NCI-H2029 (cell line): ENCODE results near the gene CELSR3.

ENCODE experiments used
- DNase-seq: peaks from one replicate; lab custom pipeline; 2025; lab: John Stamatoyannopoulos, UW

Gene CELSR3

DNA sequence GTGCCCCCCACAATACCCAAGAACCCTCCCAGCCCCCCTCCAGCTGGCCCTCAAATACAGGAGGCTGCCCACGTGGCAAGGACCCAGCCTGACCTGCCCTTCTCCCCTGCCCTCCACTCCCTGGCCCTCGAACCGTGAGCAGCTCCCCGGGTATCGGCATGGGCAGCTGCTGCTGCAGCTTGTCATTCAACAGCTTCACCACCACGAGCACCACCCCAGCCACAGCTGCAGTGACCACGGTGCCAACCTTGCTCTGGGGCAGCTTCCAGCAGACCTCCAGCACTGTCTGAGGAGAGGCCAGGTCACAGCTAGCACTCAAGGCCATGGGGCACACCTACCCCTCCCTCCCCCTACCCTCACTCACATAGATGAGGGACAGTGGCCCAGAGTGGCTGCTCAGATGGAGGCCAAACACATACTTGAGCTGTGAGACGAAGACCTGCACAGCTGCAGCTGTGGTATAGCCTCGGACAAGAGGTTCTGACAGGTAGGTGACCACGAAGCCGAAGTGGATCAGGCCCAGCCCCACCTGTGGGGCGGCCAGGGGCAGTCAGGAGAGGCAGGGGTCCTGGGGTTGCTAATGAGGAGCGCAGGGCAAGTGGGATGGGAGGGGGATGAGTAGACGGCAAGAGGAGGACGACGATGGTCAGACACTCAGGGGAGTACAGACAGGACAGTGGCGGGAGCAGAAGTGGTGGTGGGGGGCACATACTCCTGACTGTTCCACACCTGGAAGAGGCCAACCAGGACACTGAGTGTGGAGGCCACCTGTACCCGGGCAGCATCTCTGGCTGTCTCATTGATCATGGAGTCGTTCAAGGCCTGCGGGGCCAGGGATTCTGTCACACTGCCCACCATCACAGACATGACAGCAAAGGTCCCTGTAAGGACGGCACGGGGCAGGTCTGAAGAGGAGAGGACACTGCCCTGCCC is 30.9 kb downstream of the CELSR3 start:
- DNase-seq = no peak

DNA sequence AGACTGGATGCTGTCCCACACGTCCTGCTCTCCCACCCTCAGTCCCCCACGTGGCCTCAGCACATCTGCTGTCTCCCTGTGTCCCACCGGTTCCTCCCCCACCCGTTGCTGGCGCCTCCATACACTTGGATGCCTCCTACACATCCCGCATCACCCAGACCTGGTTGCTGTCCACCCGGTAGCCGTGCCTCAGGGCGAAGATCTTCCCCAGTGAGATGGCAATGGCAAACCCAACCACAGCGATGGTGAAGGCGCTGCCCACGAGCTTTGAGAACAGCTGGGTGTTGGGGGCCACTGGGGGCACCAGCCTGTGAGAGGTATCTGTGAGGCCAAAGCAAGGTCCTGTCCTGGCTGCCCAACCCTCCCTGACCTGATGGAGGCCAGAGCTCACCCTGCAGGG is 31.9 kb downstream of the CELSR3 start:
- DNase-seq = no peak

DNA sequence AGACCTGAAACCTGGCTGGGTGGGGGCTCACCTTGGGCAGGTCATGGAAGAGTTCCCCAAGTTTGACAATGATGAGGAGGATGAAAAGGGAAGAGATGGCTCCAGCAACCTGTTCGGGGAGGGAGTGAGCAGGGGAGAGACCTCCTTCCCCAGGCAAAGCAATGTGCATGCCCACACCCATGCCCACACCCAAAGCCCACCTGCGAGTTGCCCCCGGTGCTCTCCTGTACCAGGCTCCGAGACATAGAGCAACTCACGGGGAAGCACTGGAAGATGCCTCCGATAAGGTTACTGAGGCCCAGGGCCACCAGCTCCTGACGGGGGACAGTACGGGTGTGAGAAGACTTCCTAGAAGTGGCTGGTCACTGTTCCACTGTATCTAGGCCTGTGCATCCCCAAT is 32.3 kb downstream of the CELSR3 start:
- DNase-seq = no peak

DNA sequence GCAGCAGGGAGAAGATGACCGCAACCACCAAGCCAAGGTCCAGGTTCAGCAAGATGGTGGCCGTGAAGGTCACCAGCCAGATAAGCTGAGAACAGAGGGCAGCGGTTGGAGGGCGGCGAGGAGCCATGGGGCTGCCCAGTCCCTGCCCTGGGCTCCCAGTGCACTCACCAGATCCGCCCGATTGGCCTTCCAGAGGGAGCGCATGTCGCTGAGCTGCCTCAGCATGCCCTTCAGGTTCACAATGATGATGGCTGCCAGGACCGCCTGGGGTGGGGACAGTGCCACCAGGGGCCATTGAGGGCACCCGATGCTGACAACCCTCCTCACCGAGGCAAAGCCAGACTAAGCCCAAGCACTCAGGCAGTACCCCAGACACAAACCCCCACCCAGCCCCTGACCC is 32.8 kb downstream of the CELSR3 start:
- DNase-seq = no peak

DNA sequence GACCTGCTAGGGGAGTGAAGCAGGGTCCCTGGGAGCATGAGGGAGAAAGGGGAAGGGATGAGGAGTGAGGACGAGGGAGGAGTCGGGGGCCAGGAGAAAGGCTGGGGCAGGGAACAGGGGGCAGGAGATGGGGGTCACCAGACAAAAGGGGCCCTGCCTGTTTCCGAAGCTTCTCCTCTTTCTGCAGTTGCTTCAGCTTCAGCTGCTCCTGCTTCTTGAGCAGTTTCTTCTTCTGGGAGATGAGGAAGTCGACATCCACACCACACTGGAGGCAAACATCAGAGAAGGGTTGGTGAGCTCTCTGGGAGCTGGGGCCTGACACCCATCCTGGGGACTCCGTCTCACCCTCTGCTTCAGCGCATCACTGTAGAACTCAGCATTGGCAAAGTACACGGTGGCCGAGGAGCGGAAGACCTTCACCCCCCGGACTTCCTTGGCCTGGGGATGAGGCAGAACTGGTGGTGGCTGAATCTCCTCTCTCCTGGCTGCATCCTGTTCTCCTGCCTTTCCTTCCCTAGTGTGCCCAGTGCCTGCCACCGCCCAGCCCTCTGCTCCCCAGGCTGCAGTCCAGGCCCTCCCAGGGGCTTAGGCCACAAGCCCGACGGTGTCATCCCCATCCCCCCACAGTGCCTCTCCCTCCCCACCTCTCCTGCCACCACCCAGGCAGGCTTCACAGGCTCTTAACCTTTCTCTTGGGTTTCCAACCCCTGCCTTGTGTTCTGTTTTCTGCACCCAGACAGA is 34.2 kb downstream of the CELSR3 start:
- DNase-seq = no peak

DNA sequence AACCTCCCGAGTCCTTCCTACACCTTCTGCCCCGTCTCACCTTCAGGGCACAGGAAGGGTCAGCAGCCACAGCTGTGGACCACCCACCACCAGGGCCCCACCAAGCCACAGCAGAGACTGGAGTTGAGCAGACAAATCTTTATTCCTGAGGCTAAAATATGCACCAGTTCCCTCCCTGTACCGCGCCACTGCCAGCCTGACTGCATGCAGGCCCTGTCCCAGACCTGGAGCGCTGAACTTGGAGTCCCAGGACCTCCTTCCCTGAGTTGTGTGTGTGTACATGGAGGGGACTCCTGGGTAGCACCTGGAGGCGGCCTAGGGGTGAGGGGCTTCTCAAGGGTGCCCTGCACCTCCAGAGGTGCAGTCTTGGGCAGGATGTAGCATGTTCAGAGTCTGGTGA is 37.1 kb downstream of the CELSR3 start:
- no peak for DNase-seq

DNA sequence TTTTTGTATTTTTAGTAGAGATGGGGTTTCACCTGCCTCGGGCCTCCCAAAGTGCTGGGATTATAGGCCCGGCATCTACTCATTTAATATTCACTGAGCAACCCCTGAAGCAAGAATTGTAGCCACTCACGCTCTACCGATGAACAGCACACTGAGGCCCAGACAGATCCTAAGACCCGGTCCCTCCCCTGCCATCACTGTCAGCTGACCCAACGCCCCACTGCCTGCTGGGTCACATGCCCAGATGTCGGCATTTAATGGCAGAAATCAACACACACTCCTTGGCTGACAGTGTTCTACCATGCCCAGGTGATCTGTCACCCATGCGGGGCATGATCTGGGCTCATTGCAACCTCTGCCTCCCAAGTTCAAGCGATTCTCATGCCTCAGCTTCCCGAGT is 37.9 kb downstream of the CELSR3 start:
- DNase-seq = no peak

DNA sequence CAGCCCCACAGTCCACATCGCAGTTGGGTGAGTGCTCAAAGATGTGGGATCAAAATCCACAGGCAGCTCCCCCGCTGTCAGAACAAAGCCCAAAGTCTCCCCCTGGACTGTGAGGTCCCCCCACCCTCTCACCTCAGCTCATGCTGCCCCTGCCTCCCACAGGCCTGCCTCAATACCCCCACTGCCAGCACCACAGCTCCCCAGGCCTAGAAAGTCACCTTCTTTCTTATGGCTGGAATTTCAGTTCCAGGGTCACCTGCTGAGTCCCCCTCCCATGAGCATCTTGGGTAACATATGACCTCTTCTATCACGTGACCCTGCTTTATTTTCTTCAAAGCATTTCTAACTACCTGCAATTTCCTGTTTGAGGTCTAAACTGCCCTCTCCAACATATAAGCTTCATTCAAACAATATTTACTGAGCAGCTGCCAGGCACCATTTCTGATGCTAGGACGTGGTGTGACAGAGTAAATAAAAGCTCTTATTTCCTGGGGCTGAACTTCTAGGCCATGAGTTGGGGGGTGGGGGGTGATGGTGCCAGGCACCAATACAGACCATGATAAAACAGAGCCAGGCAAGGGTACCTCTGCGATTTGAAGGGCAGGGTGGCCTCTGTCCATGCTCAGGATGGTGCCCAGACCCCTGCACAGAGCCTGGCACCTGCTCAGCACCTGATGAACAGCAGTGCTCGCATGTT is 38.7 kb downstream of the CELSR3 start:
- DNase-seq = peak; percentile 89

DNA sequence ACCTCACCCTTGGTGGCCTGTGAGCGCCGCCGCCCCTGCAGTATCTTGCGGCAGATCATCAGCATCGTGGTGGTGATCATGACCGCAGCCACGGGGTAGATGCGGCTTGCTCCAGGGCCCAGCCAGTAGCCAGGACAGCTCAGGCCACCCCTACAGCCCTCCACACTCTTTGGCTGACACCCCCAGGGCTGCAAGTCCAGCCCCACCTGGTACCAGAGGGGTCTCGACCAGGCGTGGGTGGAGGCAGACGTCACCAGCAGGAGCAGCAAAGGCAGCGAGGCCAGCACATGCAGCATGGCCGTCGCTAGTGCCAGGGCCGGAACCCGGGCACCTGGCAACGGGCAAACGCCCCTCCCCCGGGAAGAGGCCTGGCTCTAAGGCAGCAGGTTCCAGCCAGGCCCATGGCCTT is 41.2 kb downstream of the CELSR3 start, which contains the start of gene TMEM89:
Gene TMEM89, minus strand, starts transcription at position 309 of the 409 bp plus-strand sequence. Its CDS starts 13 bp downstream, at position 296.
- DNase-seq = no peak

DNA sequence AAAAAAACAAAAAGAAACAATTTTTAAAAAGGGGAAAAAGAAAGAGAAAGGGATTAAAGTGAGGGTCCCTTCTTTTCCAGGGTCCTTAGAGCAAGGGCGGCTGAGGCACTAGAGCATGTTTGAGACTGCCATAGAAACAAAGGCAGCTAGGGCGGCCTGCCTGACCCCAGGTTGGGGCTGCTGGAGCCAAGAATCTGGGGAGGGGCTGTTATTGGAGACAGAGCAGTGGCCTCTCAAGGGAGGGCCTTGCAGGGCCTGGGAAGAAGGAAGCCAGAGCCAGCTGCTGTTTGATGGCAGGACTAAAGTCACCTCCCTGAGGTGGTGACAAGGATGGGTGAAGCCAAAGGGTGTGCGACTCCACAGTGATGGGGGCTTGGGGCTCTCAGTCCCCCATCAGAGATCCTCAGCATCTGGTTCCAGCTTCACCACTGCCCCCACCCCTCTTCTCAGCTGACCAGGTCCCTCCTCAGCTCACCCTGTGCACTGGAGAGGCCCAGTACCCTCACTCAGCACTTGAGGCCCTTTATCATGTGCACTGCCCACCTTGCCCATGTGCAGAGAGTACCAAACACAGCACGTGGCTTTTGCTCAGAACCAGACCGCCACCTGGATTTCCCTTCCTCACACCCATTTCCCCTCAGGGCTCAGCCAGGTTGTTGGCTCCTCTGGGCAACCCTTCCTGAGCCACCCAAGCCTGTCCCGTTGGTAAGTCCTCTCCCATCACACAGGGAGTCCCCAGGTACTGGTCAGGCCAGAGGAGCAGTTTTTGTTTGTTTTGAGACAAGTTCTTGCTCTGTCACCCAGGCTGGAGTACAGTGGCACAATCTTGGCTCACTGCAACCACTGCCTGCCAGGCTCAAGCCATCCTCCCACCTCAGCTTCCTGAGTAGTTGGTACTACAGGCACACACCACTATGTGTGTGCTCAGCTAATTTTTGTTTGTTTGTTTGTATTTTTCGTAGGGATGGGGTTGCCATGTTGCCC is 42.9 kb downstream of the CELSR3 start:
- DNase-seq = no peak

DNA sequence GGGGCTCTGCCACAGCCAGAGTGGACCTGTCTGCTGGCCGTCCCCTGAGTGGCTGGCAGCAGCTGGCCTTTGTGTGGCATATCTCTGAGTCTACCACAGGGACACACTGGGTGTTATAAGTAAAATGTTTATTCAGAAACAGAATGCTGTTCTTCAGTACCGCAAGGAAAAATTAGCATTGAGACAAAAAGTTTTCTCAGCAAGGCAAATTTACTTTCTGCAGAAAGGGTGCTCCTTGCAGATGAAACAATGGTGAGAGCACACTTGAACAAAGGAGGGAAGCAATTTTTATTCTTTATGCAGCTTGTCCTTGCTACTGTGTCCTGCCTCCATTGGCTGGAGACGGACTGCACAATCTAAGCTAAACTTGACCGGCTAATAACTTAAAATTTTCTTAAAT is 45.1 kb downstream of the CELSR3 start:
- no peak for DNase-seq

DNA sequence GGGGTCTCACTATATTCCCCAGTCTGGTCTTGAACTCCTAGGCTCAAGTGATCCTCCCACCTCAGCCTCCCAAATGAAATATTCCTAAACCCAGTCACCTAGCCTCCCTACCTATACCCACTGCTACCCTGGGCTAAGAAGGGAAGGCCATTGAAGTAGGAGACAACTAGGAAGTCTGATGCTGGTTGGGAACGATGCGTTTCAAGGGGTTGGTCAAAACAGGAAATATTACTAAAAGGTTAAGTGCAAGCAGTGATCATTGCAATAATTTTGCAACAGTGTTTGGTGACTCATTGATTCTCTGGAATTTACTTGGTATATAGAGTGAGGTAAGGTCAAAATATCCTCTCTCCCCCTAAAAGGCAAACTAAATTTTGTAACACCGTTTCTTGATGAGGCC is 48.6 kb downstream of the CELSR3 start:
- DNase-seq = no peak

DNA sequence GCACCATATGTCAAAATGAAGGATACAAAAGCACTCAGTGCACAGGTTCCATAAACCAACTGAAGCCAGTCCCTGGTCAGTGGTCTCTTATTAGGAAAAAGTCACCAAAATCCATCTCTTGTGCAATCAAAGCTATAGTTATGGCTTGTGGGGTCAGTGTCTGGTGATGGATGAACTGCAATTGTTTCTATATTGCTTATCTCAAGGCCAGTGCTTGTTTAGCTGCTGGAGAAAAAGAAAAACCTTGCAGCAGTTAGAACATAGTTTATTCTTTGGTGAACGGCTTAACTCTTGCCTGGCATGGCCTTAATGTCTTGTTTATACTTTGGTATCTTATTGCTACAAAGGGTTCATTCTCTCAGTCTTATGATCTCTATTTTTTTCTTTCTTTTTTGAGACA is 50.4 kb downstream of the CELSR3 start:
- no peak for DNase-seq

DNA sequence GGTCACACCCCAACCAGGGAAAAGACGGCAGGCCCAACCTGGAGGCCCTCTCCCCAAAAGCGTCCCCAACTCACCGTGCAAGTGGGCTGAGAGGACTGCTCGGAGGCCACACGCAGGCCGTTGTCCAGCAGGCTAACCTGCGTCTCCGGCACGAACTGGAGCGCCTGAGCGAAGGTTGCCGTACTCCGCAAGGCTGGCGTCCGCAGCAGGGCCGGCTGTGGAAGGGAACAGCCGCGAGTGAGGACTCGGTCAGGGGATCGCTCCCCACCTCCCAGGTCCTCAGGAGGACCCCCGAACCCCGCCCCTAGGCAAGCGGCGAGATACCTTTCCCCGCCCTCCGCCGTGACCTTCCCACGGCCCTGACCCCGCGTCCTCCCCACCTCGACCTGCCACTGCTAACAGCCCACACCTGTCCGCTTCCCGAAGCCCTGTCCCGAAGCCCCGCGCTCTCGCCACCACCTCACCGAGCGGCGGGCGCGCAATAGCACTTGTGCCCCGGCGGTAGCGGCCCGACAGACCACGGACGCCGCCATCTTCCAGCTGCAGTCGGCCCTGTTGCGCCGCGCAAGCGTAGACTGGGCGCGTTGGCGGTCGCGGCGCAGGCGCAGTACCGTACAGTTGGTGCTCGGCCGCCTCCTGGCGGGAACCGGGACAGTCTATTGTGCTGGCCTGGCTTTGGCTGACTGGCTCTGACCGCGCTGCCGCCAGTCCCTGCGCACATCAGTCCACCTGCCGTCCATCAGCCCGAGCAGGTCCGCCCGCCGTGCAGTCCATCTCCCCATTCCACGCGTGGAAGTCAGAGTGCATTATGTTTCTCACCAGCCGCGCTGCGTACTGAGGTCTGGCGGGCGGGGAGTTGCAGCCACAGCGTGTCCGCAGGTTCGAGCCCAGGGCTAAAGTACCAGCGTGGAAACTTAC is 53.3 kb downstream of the CELSR3 start, which contains the start of gene UQCRC1:
Gene UQCRC1, minus strand, starts transcription at position 559 of the 918 bp plus-strand sequence. Its CDS starts 26 bp downstream, at position 533.
- peak; percentile 85 for DNase-seq

DNA sequence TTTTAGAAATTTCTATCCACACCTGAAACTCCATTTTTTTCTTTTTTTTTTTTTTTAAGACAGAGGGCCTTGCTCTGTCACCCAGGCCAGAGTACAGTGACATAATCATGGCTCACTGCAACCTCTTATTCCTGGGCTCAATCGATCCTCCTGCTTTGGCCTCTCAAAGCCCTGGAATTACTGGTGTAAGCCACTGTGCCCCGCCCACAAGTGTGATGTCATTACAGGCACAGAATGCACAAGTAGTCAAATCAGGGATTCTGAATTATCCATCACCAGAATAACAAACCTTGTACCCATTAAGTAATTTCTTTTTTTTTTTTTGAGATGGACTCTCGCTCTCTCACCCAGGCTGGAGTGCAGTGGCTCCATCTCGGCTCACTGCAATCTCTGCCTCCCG is 55.2 kb downstream of the CELSR3 start:
- DNase-seq = no peak

DNA sequence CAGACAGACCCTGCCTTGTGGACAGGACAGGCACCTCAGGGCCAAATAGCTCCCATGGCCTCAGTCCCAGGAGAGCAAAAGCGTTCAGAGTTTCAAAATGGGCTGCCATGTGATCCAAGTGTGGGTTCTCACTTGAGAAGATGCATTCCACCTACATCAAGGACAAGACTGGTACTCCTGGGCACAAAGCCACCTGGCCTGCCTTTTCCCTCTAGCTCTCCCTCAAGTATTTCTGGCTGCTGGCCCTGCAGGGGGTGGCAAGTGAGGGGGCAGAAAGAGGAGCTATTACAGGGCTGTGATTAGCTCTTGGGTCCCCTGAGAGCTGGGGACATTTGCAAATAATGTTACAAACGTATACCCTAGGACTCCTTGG is 61.1 kb downstream of the CELSR3 start:
- no peak for DNase-seq

DNA sequence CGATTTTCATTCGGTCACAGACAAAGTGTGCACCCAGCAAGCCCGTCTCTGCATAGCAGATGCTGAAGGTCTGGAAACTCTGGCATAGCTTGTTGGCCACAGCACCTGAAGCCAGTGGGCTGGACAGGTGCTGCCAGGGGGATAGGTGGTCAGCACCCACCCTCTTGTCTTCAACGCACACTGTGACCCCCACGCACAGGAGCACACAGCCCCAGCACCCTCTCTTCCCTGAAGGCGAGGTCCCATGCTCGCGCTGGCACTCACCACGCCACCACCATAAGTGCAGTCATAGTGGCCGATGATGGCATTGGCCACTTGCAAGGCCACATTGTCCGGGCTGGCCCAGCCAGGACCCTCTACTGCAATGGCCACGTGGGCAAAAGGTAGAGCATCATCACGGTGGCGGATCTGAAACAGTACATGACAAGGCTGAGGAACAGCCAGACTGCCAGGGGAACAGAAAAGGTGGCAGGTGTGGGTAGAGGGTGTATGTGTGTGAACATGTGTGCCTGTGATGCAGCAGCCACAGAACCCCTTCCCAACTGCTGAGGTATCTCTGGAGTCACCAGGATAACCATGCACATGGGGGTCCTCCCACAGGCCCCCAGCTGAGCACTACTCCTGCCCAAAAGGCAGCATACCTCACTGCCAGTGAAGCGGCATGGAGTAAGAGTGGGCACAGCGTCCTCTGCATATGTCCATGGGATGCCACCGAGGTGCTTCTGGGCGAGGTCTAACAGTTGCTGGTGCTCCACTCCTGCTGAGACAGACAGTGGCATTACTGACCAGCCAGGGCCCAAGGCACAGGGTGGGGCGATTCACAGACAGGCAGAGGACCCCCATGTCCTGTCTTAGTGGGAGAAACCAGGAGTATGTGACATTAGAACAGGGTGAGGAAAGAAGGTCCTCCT is 61.7 kb downstream of the CELSR3 start:
- no peak for DNase-seq

DNA sequence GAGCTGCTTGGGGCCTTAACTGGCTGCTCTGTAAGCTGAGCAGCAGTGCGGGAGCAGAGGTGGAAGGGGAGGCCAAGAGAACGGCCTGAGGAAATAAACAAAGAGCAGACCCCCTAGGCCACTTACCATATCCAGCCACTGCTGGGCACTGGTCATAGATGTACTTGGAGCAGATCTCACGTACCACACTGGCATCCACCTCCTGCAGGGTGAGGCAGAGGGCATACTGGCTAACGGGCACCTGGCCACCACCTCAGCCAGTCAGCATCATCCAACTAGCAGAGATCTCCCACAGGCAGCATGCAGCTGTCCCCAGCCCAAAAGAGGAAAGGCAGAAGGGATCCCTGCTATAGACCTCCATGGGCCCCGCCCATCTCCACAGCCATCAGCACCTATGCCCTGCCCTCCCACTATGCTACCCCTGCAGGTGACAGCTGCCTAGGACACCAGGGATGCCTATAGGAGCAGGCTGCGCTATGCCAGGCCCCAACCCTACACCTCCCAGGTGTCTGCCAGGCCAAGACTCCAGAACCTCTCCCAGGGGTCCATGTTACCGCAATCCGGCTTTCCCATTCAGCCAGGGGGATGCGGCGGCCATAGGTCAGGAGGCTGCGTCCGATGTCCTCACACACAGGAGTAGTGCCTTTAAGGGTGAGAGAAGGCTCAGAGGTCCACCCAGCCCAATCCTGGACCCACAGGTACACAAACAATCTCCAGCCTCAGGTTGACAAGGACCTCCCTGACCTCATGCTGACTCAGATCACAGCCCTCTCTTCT is 63.0 kb downstream of the CELSR3 start:
- DNase-seq = no peak
